ENCODE data around the gene ALDH6A1. TPM values are rescaled to one million over a fixed set of nuclear protein-coding genes. Genes with fewer than 3 reads are reported as not detected.

The ALDH6A1 gene
- total RNA-seq (2021; fragmentation: NEBNext Ultra II Directional; extraction: Animal tissue kit (Norgen Biotek cat#: 25700)), result 28.0 and 28.7 TPM in 2 replicates
- polyA plus RNA-seq (2011; rRNA removed), result 10.5 and 12.1 TPM in 2 replicates
- 16.1 TPM for polyA plus RNA-seq (2011; cell fraction: cytosol; rRNA removed)
- polyA plus RNA-seq (2011; cell fraction: nucleus; rRNA removed), result 9.2 TPM
- 16.0 to 21.1 TPM (median 18.0 TPM) in 4 replicates for polyA plus RNA-seq (2012, experiment 1 of 2)
- polyA plus RNA-seq (2012, experiment 2 of 2), result 5.4 TPM
- 10.1 TPM for polyA plus RNA-seq (2013, experiment 1 of 2)
- polyA plus RNA-seq (2013, experiment 2 of 2), result 9.9 TPM
- polyA minus RNA-seq (2011; rRNA and poly(A)+ RNA removed), result 52.2 and 54.7 TPM in 2 replicates
- polyA minus RNA-seq (2011; cell fraction: cytosol; rRNA and poly(A)+ RNA removed), result 14.7 TPM
- 15.6 TPM for polyA minus RNA-seq (2011; cell fraction: nucleus; rRNA and poly(A)+ RNA removed)
- long read RNA-seq, experiment 1, partial matches to known transcripts, result 3 of 13 reads
- long read RNA-seq, experiment 1, other reads (novel, unspliced or antisense), result 10 of 13 reads
- long read RNA-seq, experiment 2, full-length matches to known transcripts, result 10 of 15 reads
- long read RNA-seq, experiment 2, partial matches to known transcripts, result 0 of 15 reads
- long read RNA-seq, experiment 2, other reads (novel, unspliced or antisense), result 5 of 15 reads

GRCh38 chr14:74084277-74085046 is at the start of gene ALDH6A1, which contains the start of gene LIN52:
ALDH6A1 (minus strand) TSS chr14:74084453; CDS start chr14:74084394, 59 bp downstream.
LIN52 (plus strand) TSS chr14:74084956; CDS start chr14:74084975, 19 bp downstream.
- Histone ChIP-seq H4K5ac (ENCODE audit: insufficient read length, low read depth, low read length) (peak within 1 kb of the TSS; percentile 43), H3K23me2 (ENCODE audit: low read depth, low read length) (peaks cover 7% of the 10 kb centered on the region; the same call in 1 of the 2 replicates), H3K4me2 (ENCODE audit: insufficient read depth in 1 of 2, low read depth in 2 of 2, low read length in 2 of 2) (peak within 1 kb of the TSS; percentile 75 to 78), H3K14ac (ENCODE audit: insufficient read length) (no peak within 1 kb of the TSS), H4K91ac (replicated peaks; ENCODE audit: insufficient read length, low read length) (peak within 1 kb of the TSS; percentile 32), H2BK15ac (ENCODE audit: low read length) (no peak within 1 kb of the TSS), H2BK20ac (ENCODE audit: low read length) (no peak within 1 kb of the TSS), H2AK5ac (ENCODE audit: low read depth, low read length) (peak within 1 kb of the TSS; percentile 7; the same call in 1 of the 2 replicates), H3K9me3 (ENCODE audit: insufficient read depth in 2 of 2, low read depth in 1 of 2, low read length in 1 of 2) (no peaks in the 10 kb centered on the region), H3K18ac (ENCODE audit: extremely low read depth, low read length) (peak within 1 kb of the TSS; percentile 71; the same call in 1 of the 2 replicates), H2AFZ (ENCODE audit: low read length) (0 out of 2 replicates have a peak within 1 kb of the TSS, but pooled peaks have one; percentile 7), H3K4ac (replicated peaks; ENCODE audit: insufficient read length, low read depth, low read length) (no peak within 1 kb of the TSS), H3K27ac (ENCODE audit: low read depth, low read length) (peak within 1 kb of the TSS; percentile 89), H3K56ac (replicated peaks; ENCODE audit: insufficient read length, low read depth, low read length) (peak within 1 kb of the TSS; percentile 75), H3K4me1 (replicated peaks in 1 of 4; ENCODE audit: control insufficient read depth in 3 of 4, insufficient read depth in 4 of 4, low read length in 3 of 4) (peaks cover 0 to 3% (median 2%) of the 10 kb centered on the region in 4 experiments; a peak in 4 of 7 replicates), H3K79me1 (ENCODE audit: low read depth, low read length) (no peaks in the 10 kb centered on the region; the same call in 1 of the 2 replicates), H3K36me3 (ENCODE audit: control insufficient read depth in 2 of 4, insufficient read depth in 4 of 4, low read length in 3 of 4) (no peaks in the 10 kb centered on the region), H3K27me3 (replicated peaks in 1 of 4; ENCODE audit: control insufficient read depth in 3 of 4, extremely low read depth in 1 of 4, insufficient read depth in 3 of 4, low read length in 3 of 4) (no peaks in the 10 kb centered on the region), H4K8ac (ENCODE audit: extremely low read depth, insufficient read depth, low read length) (peak within 1 kb of the TSS; percentile 99; the same call in 1 of the 2 replicates), H2BK120ac (replicated peaks; ENCODE audit: low read depth, low read length) (no peak within 1 kb of the TSS), H3K9ac (replicated peaks in 1 of 4; ENCODE audit: extremely low read depth in 1 of 4, low read depth in 3 of 4, low read length in 3 of 4) (peak within 1 kb of the TSS; percentile 85 to 99 (median 98)), H3K79me2 (ENCODE audit: control insufficient read depth in 1 of 2, insufficient read depth in 2 of 2, low read length in 2 of 2) (peaks cover 3 to 53% of the 10 kb centered on the region in 2 experiments; a peak in 3 of 4 replicates), H3K4me3 (ENCODE audit: extremely low read depth in 1 of 4, insufficient read depth in 2 of 4, low read depth in 3 of 4, low read length in 4 of 4) (peak within 1 kb of the TSS; percentile 86 to 99 (median 91)), H3K23ac (ENCODE audit: insufficient read length) (no peak within 1 kb of the TSS), H4K20me1 (replicated peaks in 1 of 2; ENCODE audit: control insufficient read depth in 1 of 2, insufficient read depth in 2 of 2, low read length in 2 of 2) (no peaks in the 10 kb centered on the region), H2BK12ac (ENCODE audit: low read depth, low read length) (peak within 1 kb of the TSS; percentile 94), H2BK5ac (ENCODE audit: low read depth, low read length) (peak within 1 kb of the TSS; percentile 96)
- ChIA-PET POLR2A (ENCODE audit: partially characterized antibody) (interaction anchor here (1.0 to 5.4 kb wide), 5 partner anchors 10 to 29 kb away, joined by 3 to 26 read pairs (median 3); no protein-coding TSS in a partner anchor), CTCF (ENCODE audit: partially characterized antibody) (interaction anchor here (0.6 kb wide), 2 partner anchors 177 to 396 kb away, joined by 3 to 4 read pairs; no protein-coding TSS in a partner anchor)
- WGBS, 2 experiments (ENCODE audit: extremely low coverage in 1 of 2, insufficient coverage in 1 of 2, insufficient read length in 1 of 2, insufficient replicate concordance in 2 of 2, low coverage in 1 of 2, low lambda C conversion rate in 2 of 2, missing lambda C conversion rate in 1 of 2), result 1% methylated on average over 46 of the region's 46 CpGs; no CpG with 5 or more reads in 1 of the 2 experiments
- peak; percentile 85 for FAIRE-seq
- peak; percentile 99 for DNase-seq (ENCODE audit: low read depth in 1 of 2, low spot score in 2 of 2)
- no peak for TF ChIP-seq RBBP5 (IDR thresholded peaks at IDR 0.05; ENCODE audit: borderline replicate concordance, low read depth, low read length)
- TF ChIP-seq PHF8 (conservative IDR thresholded peaks at IDR 0.05; ENCODE audit: low read depth, low read length), result peak; percentile 94; the same call in 1 of the 2 replicates
- TF ChIP-seq SIRT6 (IDR thresholded peaks at IDR 0.05; ENCODE audit: low read length), result no peak
- no peak for TF ChIP-seq ATF2 (IDR thresholded peaks at IDR 0.05; ENCODE audit: low read length)
- TF ChIP-seq TCF12 (IDR thresholded peaks at IDR 0.05; ENCODE audit: low read depth, low read length), result no peak
- TF ChIP-seq BACH1 (IDR thresholded peaks at IDR 0.05; ENCODE audit: low read length), result no peak
- no peak for TF ChIP-seq CEBPB (IDR thresholded peaks at IDR 0.05; ENCODE audit: low read depth, low read length)
